CD14-positive monocyte (primary cell): ENCODE results near the gene C2orf76. TPM values are rescaled to one million over a fixed set of nuclear protein-coding genes. Genes with fewer than 3 reads are reported as not detected.

Experiments used
- DNase-seq, 3 donors: peaks; one replicate each; pipeline ENCODE4 v3.0.0-alpha.2; 2011 to 2022
- H2AFZ ChIP-seq: 2 replicates; pipeline ENCODE4 v1.6.0; 2012; ENCODE audit warnings: mild to moderate bottlenecking, low read depth, low read length, inconsistent platforms; ENCODE audit not compliant: insufficient read depth, poor library complexity, severe bottlenecking
- H3K27ac ChIP-seq, 2 donors: 1 replicate in 1 of 2; 2 replicates in 1 of 2; pipeline ENCODE4 v1.5.1; 2012 to 2013; ENCODE audit warnings: low read length in 2 of 2, control low read depth in 1 of 2, inconsistent platforms in 1 of 2, low read depth in 1 of 2, mild to moderate bottlenecking in 1 of 2
- H3K27me3 ChIP-seq, 2 donors: one replicate each; pipeline versions ENCODE4 v1.6.0 to v1.6.1; 2011 to 2013; ENCODE audit warnings: low read length in 2 of 2; ENCODE audit not compliant: control insufficient read depth in 2 of 2, insufficient read depth in 2 of 2
- H3K36me3 ChIP-seq, 2 donors: replicated peaks in 1 of 2; 1 replicate in 1 of 2; 2 replicates in 1 of 2; pipeline versions ENCODE4 v1.5.1 to v1.6.1; 2012 to 2013; ENCODE audit warnings: low read length in 2 of 2, control low read depth in 1 of 2, inconsistent platforms in 1 of 2, mild to moderate bottlenecking in 1 of 2; ENCODE audit not compliant: insufficient read depth in 2 of 2, control insufficient read depth in 1 of 2
- H3K4me1 ChIP-seq, 2 donors: 1 replicate in 1 of 2; 2 replicates in 1 of 2; pipeline versions ENCODE4 v1.5.1 to v1.6.1; 2012 to 2013; ENCODE audit warnings: low read length in 2 of 2, control low read depth in 1 of 2, inconsistent platforms in 1 of 2, mild to moderate bottlenecking in 1 of 2, moderate library complexity in 1 of 2; ENCODE audit not compliant: insufficient read depth in 2 of 2, control insufficient read depth in 1 of 2
- H3K4me2 ChIP-seq: replicated peaks from 2 replicates; pipeline ENCODE3; 2012; ENCODE audit warnings: low read length, moderate library complexity, mild to moderate bottlenecking; ENCODE audit not compliant: poor library complexity, severe bottlenecking; ENCODE audit errors: extremely low read depth
- H3K4me3 ChIP-seq, 3 experiments: fragments of 200-600 bp in 1 of 3; sonication (generic) in 1 of 3; replicated peaks in 1 of 3; 1 replicate in 2 of 3; 2 replicates in 1 of 3; pipeline ENCODE4 v1.5.1; 2011 to 2013; ENCODE audit warnings: low read length in 3 of 3, mild to moderate bottlenecking in 3 of 3, control low read depth in 2 of 3, low read depth in 2 of 3, inconsistent platforms in 1 of 3, moderate library complexity in 1 of 3
- H3K79me2 ChIP-seq: 2 replicates; pipeline ENCODE4 v1.6.0; 2012; ENCODE audit warnings: mild to moderate bottlenecking, control low read depth, inconsistent platforms, low read length, moderate library complexity; ENCODE audit not compliant: insufficient read depth
- H3K9ac ChIP-seq: 2 replicates; pipeline ENCODE4 v1.6.0; 2017; ENCODE audit warnings: low read length, mild to moderate bottlenecking; ENCODE audit not compliant: insufficient read depth, poor library complexity, severe bottlenecking
- H3K9me3 ChIP-seq, 2 donors: replicated peaks in 1 of 2; 1 replicate in 1 of 2; 2 replicates in 1 of 2; pipeline versions ENCODE4 v1.5.1 to v1.6.1; 2012 to 2013; ENCODE audit warnings: low read length in 2 of 2, control low read depth in 1 of 2; ENCODE audit not compliant: control insufficient read depth in 1 of 2, insufficient read depth in 1 of 2
- H4K20me1 ChIP-seq: 2 replicates; pipeline ENCODE4 v1.6.0; 2012; ENCODE audit warnings: mild to moderate bottlenecking, low read length, control low read depth, moderate library complexity; ENCODE audit not compliant: insufficient read depth
- H3K27ac Mint-ChIP-seq, 7 donors: one replicate each; pipeline ENCODE4 v1.8.0; 2020; ENCODE audit warnings: mild to moderate bottlenecking in 7 of 7, mixed read lengths in 7 of 7, moderate library complexity in 6 of 7, inconsistent platforms in 2 of 7
- H3K27me3 Mint-ChIP-seq, 3 donors: one replicate each; pipeline ENCODE4 v1.8.0; 2021 to 2022; ENCODE audit warnings: low read depth in 3 of 3, mild to moderate bottlenecking in 3 of 3, mixed read lengths in 3 of 3, moderate library complexity in 3 of 3, inconsistent platforms in 1 of 3
- H3K36me3 Mint-ChIP-seq, 2 donors: one replicate each; pipeline ENCODE4 v1.8.0; 2020; ENCODE audit warnings: mixed read lengths in 2 of 2, inconsistent platforms in 1 of 2, mild to moderate bottlenecking in 1 of 2
- H3K4me1 Mint-ChIP-seq: one replicate; pipeline ENCODE4 v1.8.0; 2020; ENCODE audit warnings: mild to moderate bottlenecking, mixed read lengths
- H3K4me3 Mint-ChIP-seq, 2 donors: one replicate each; pipeline ENCODE4 v1.8.0; 2020; ENCODE audit warnings: mild to moderate bottlenecking in 2 of 2, mixed read lengths in 2 of 2, moderate library complexity in 1 of 2
- H3K9me3 Mint-ChIP-seq, 7 donors: one replicate each; pipeline ENCODE4 v1.8.0; 2020 to 2022; ENCODE audit warnings: mixed read lengths in 7 of 7, mild to moderate bottlenecking in 6 of 7, moderate library complexity in 6 of 7, inconsistent platforms in 2 of 7
- CTCF ChIP-seq: fragments of 200-600 bp; IDR thresholded peaks from one replicate; pipeline ENCODE4 v1.8.0; 2022; ENCODE audit warnings: antibody characterized with exemption, mild to moderate bottlenecking
- WGBS: methylation state at CpG from one replicate; pipeline ENCODE4 v1.1.5; 2013; ENCODE audit warnings: missing lambda C conversion rate; ENCODE audit not compliant: insufficient coverage; 5-methylcytosine and 5-hydroxymethylcytosine counted together
- intact Hi-C, 2 donors: fragments of 100-400 bp; cut with micrococcal nuclease; formaldehyde crosslinking; loops; one replicate each; pipeline versions ENCODE4 v1.15.0 to v1.15.1; 2023
- polyA plus RNA-seq, 3 donors: library from polyadenylated mRNA; depleted of rRNA in 1 of 3; unstranded in 2 of 3; stranded (reverse) in 1 of 3; fragments of 300-500 nt in 2 of 3; fragments of >200 nt in 1 of 3; fragmentation: Illumina TruSeq in 2 of 3; gene quantifications; 1 replicate in 2 of 3; 2 replicates in 1 of 3; pipeline ENCODE4 v1.2.3, GENCODE V29; 2012 to 2021

C2orf76 gene
- polyA plus RNA-seq, 3 donors: 9.7 to 32.5 (median 31.0) TPM

GRCh38 chr2:119332953-119333352 lies 33.7 kb downstream of the C2orf76 start:
- Histone ChIP-seq H4K20me1 (no peaks in the 10 kb centered on the region), H3K27me3 (no peaks in the 10 kb centered on the region), H3K36me3 (no peaks in the 10 kb centered on the region), H2AFZ (no peak overlapping the region), H3K27ac (no peak overlapping the region), H3K9ac (no peak overlapping the region), H3K4me2 (no peak overlapping the region), H3K79me2 (no peaks in the 10 kb centered on the region), H3K4me1 (peaks cover under 1% of the 10 kb centered on the region in 2 donors), H3K9me3 (no peaks in the 10 kb centered on the region), H3K4me3 (no peak overlapping the region)
- intact Hi-C loops: no loop called here
- Mint-ChIP-seq H3K36me3 (peaks cover 10 to 26% of the 10 kb centered on the region in 2 donors), H3K4me1 (peaks cover 4% of the 10 kb centered on the region), H3K27me3 (no peaks in the 10 kb centered on the region), H3K4me3 (no peak overlapping the region), H3K9me3 (no peaks in the 10 kb centered on the region), H3K27ac (peak overlapping the region in 1 of 7 donors; percentile 13)
- no peak for DNase-seq
- WGBS: 80% methylated on average over 1 of the region's 6 CpGs
- TF ChIP-seq CTCF: no peak

GRCh38 chr2:119327431-119327830 lies 39.2 kb downstream of the C2orf76 start:
- no peaks in the 10 kb centered on the region for H3K27me3 Mint-ChIP-seq
- 67% methylated on average over 3 of the region's 6 CpGs for WGBS
- peaks cover 8 to 15% of the 10 kb centered on the region in 2 donors for H3K4me1 ChIP-seq
- peaks cover 3 to 7% of the 10 kb centered on the region in 2 donors for H3K36me3 Mint-ChIP-seq
- no peak overlapping the region for H3K9ac ChIP-seq
- H3K27ac ChIP-seq: no peak overlapping the region
- peaks cover 12% of the 10 kb centered on the region for H3K4me1 Mint-ChIP-seq
- H4K20me1 ChIP-seq: no peaks in the 10 kb centered on the region
- no peak for DNase-seq
- no peak for TF ChIP-seq CTCF
- no peak overlapping the region for H3K4me2 ChIP-seq
- H3K9me3 Mint-ChIP-seq: no peaks in the 10 kb centered on the region
- no peak overlapping the region for H3K4me3 Mint-ChIP-seq
- H3K4me3 ChIP-seq: no peak overlapping the region
- no peak overlapping the region for H2AFZ ChIP-seq
- intact Hi-C loops: no loop called here
- H3K36me3 ChIP-seq: no peaks in the 10 kb centered on the region
- H3K27me3 ChIP-seq: no peaks in the 10 kb centered on the region
- H3K9me3 ChIP-seq: no peaks in the 10 kb centered on the region
- no peaks in the 10 kb centered on the region for H3K79me2 ChIP-seq
- peak overlapping the region in 2 of 7 donors; percentile 66 to 85 for H3K27ac Mint-ChIP-seq
